Trophoblast cell (in vitro differentiated cells and primary cell): Measurements from ENCODE around the gene ZNF341.
A peak's percentile ranks its signal among the peaks of the same experiment; 100 is the strongest.

Experiments
- DNase-seq, 2 donors: peaks; one replicate each; pipeline ENCODE4 v3.0.0-alpha.2; 2016
- H2AFZ ChIP-seq: 2 replicates; pipeline ENCODE4 v1.6.1; 2013; ENCODE audit warnings: low read length, moderate library complexity, mild to moderate bottlenecking; ENCODE audit not compliant: insufficient read depth, poor library complexity
- H2AK5ac ChIP-seq: 2 replicates; pipeline ENCODE4 v1.6.1; 2013; ENCODE audit warnings: mild to moderate bottlenecking, low read length
- H2BK120ac ChIP-seq: 2 replicates; pipeline ENCODE4 v1.6.1; 2013; ENCODE audit warnings: low read length, mild to moderate bottlenecking, moderate library complexity; ENCODE audit not compliant: insufficient read depth, poor library complexity
- H2BK12ac ChIP-seq: 2 replicates; pipeline ENCODE4 v1.6.1; 2013; ENCODE audit warnings: mild to moderate bottlenecking, low read length, moderate library complexity
- H2BK5ac ChIP-seq: 2 replicates; pipeline ENCODE4 v1.6.1; 2013; ENCODE audit warnings: low read length, low read depth, moderate library complexity, mild to moderate bottlenecking; ENCODE audit not compliant: poor library complexity
- H3K14ac ChIP-seq: 2 replicates; pipeline ENCODE4 v1.6.1; 2013; ENCODE audit warnings: mild to moderate bottlenecking, low read length
- H3K18ac ChIP-seq: 2 replicates; pipeline ENCODE4 v1.6.1; 2013; ENCODE audit warnings: mild to moderate bottlenecking, low read length
- H3K23ac ChIP-seq: 2 replicates; pipeline ENCODE4 v1.6.1; 2013; ENCODE audit warnings: low read length
- H3K27ac ChIP-seq: 2 replicates; pipeline ENCODE4 v1.5.1; 2013; ENCODE audit warnings: low read depth, mild to moderate bottlenecking, inconsistent platforms, low read length, moderate library complexity
- H3K27me3 ChIP-seq: 2 replicates; pipeline ENCODE4 v1.6.1; 2013; ENCODE audit warnings: inconsistent platforms, mild to moderate bottlenecking, low read length, moderate library complexity; ENCODE audit not compliant: insufficient read depth
- H3K36me3 ChIP-seq, 2 experiments: 1 replicate in 1 of 2; 2 replicates in 1 of 2; pipeline ENCODE4 v1.6.1; 2013; ENCODE audit warnings: low read length in 2 of 2, mild to moderate bottlenecking in 2 of 2, moderate library complexity in 1 of 2; ENCODE audit not compliant: insufficient read depth in 2 of 2, control insufficient read depth in 1 of 2
- H3K4ac ChIP-seq: 2 replicates; pipeline ENCODE4 v1.6.1; 2013; ENCODE audit warnings: low read depth, mild to moderate bottlenecking, low read length, moderate library complexity
- H3K4me1 ChIP-seq, 2 experiments: 1 replicate in 1 of 2; 2 replicates in 1 of 2; pipeline ENCODE4 v1.6.1; 2013; ENCODE audit warnings: low read length in 2 of 2, mild to moderate bottlenecking in 2 of 2, moderate library complexity in 1 of 2; ENCODE audit not compliant: insufficient read depth in 2 of 2, control insufficient read depth in 1 of 2
- H3K4me2 ChIP-seq: 2 replicates; pipeline ENCODE4 v1.6.1; 2013; ENCODE audit warnings: inconsistent platforms, mild to moderate bottlenecking, low read length, moderate library complexity
- H3K4me3 ChIP-seq: 2 replicates; pipeline ENCODE4 v1.5.1; 2013; ENCODE audit warnings: mild to moderate bottlenecking, low read depth, low read length, inconsistent platforms
- H3K79me1 ChIP-seq: one replicate; pipeline ENCODE4 v1.6.1; 2013; ENCODE audit warnings: low read length
- H3K79me2 ChIP-seq: 2 replicates; pipeline ENCODE4 v1.6.1; 2013; ENCODE audit warnings: low read length, mild to moderate bottlenecking; ENCODE audit not compliant: control insufficient read depth, insufficient read depth, poor library complexity
- H3K9ac ChIP-seq: 2 replicates; pipeline ENCODE4 v1.6.1; 2013; ENCODE audit warnings: mild to moderate bottlenecking, low read length
- H3K9me3 ChIP-seq: 2 replicates; pipeline ENCODE4 v1.6.1; 2013; ENCODE audit warnings: low read depth, mild to moderate bottlenecking, control low read depth, inconsistent platforms, low read length; ENCODE audit not compliant: insufficient read depth
- H4K12ac ChIP-seq: 2 replicates; pipeline ENCODE4 v1.6.1; 2013; ENCODE audit warnings: low read depth, mild to moderate bottlenecking, low read length, moderate library complexity
- H4K8ac ChIP-seq: 2 replicates; pipeline ENCODE4 v1.6.1; 2013; ENCODE audit warnings: low read depth, mild to moderate bottlenecking, low read length, moderate library complexity
- H4K91ac ChIP-seq: one replicate; pipeline ENCODE4 v1.6.1; 2013; ENCODE audit warnings: low read depth, mild to moderate bottlenecking, low read length, moderate library complexity
- WGBS: extraction: QIAGEN DNeasy Blood & Tissue Kit; methylation state at CpG from one replicate; pipeline ENCODE4 v1.1.7; 2013; ENCODE audit warnings: missing lambda C conversion rate; ENCODE audit not compliant: insufficient read length, insufficient coverage; ENCODE audit errors: extremely low coverage; 5-methylcytosine and 5-hydroxymethylcytosine counted together

The ZNF341 gene

GRCh38 chr20:33728463-33728862 is 3.3 kb upstream of the ZNF341 start:
- no peak overlapping the region for H3K27ac ChIP-seq
- H3K79me2 ChIP-seq, result peaks cover 4% of the 10 kb centered on the region
- peak in 1 of 2 donors; percentile 13 for DNase-seq
- no peak overlapping the region for H4K91ac ChIP-seq
- H4K8ac ChIP-seq, result no peak overlapping the region
- no peak overlapping the region for H3K4me2 ChIP-seq
- H3K79me1 ChIP-seq, result peaks cover 12% of the 10 kb centered on the region
- H2AFZ ChIP-seq, result no peak overlapping the region
- H3K23ac ChIP-seq, result no peak overlapping the region
- H3K4me3 ChIP-seq, result no peak overlapping the region
- no peaks in the 10 kb centered on the region for H3K36me3 ChIP-seq
- H3K4ac ChIP-seq, result no peak overlapping the region
- H3K27me3 ChIP-seq, result no peaks in the 10 kb centered on the region
- H4K12ac ChIP-seq, result no peak overlapping the region
- peaks cover 5 to 12% of the 10 kb centered on the region in 2 experiments for H3K4me1 ChIP-seq
- WGBS, result no CpG with 5 or more reads among the region's 2 CpGs
- no peak overlapping the region for H2BK5ac ChIP-seq
- H2BK12ac ChIP-seq, result no peak overlapping the region
- H3K18ac ChIP-seq, result no peak overlapping the region
- no peak overlapping the region for H2BK120ac ChIP-seq
- no peak overlapping the region for H2AK5ac ChIP-seq
- H3K9ac ChIP-seq, result no peak overlapping the region
- no peak overlapping the region for H3K14ac ChIP-seq
- H3K9me3 ChIP-seq, result no peaks in the 10 kb centered on the region

GRCh38 chr20:33729101-33729500 is 2.7 kb upstream of the ZNF341 start:
- DNase-seq, result peak; percentile 63 to 89
- Histone ChIP-seq H3K27ac (no peak overlapping the region), H3K4me2 (peak overlapping the region; percentile 33), H4K8ac (no peak overlapping the region), H3K14ac (no peak overlapping the region), H4K12ac (no peak overlapping the region), H3K23ac (no peak overlapping the region), H2BK120ac (no peak overlapping the region), H3K4me3 (no peak overlapping the region), H3K4ac (no peak overlapping the region), H3K79me1 (peaks cover 13% of the 10 kb centered on the region), H3K9me3 (no peaks in the 10 kb centered on the region), H3K36me3 (no peaks in the 10 kb centered on the region), H2AK5ac (no peak overlapping the region), H2AFZ (no peak overlapping the region), H2BK12ac (no peak overlapping the region), H4K91ac (no peak overlapping the region), H3K27me3 (no peaks in the 10 kb centered on the region), H3K79me2 (peaks cover 4% of the 10 kb centered on the region), H2BK5ac (no peak overlapping the region), H3K9ac (no peak overlapping the region), H3K4me1 (peaks cover 7 to 16% of the 10 kb centered on the region in 2 experiments), H3K18ac (no peak overlapping the region)
- no CpG with 5 or more reads among the region's 4 CpGs for WGBS

GRCh38 chr20:33730946-33731692 is 677 bp upstream of the ZNF341 start:
- no peak overlapping the region for H3K9ac ChIP-seq
- H3K27ac ChIP-seq, result peak overlapping the region; percentile 95
- no peaks in the 10 kb centered on the region for H3K36me3 ChIP-seq
- peak overlapping the region; percentile 52 for H2BK12ac ChIP-seq
- peak overlapping the region; percentile 12 for H3K4ac ChIP-seq
- peak overlapping the region; percentile 78 for H4K8ac ChIP-seq
- peak overlapping the region; percentile 94 for H3K18ac ChIP-seq
- H4K12ac ChIP-seq, result peak overlapping the region; percentile 29
- peaks cover 4% of the 10 kb centered on the region for H3K79me2 ChIP-seq
- H2AFZ ChIP-seq, result peak overlapping the region; percentile 47
- H3K79me1 ChIP-seq, result peaks cover 16% of the 10 kb centered on the region
- peak overlapping the region; percentile 58 for H3K4me3 ChIP-seq
- no peak for DNase-seq
- no CpG with 5 or more reads among the region's 18 CpGs for WGBS
- H2BK5ac ChIP-seq, result no peak overlapping the region
- peaks cover 11 to 20% of the 10 kb centered on the region in 2 experiments for H3K4me1 ChIP-seq
- H3K23ac ChIP-seq, result no peak overlapping the region
- H3K14ac ChIP-seq, result peak overlapping the region; percentile 19
- H2AK5ac ChIP-seq, result peak overlapping the region; percentile 19
- H4K91ac ChIP-seq, result peak overlapping the region; percentile 87
- H3K9me3 ChIP-seq, result peaks cover 1% of the 10 kb centered on the region
- peak overlapping the region; percentile 92 for H2BK120ac ChIP-seq
- H3K4me2 ChIP-seq, result peak overlapping the region; percentile 70
- H3K27me3 ChIP-seq, result no peaks in the 10 kb centered on the region

- Histone ChIP-seq H3K4me2 (peak overlapping the region; percentile 70), H2BK5ac (peak overlapping the region; percentile 82), H3K79me1 (peaks cover 16% of the 10 kb centered on the region), H2AK5ac (peak overlapping the region; percentile 20), H2BK120ac (peak overlapping the region; percentile 89), H3K4me3 (peak overlapping the region; percentile 46), H3K18ac (peak overlapping the region; percentile 79), H4K91ac (peak overlapping the region; percentile 87), H3K79me2 (peaks cover 4% of the 10 kb centered on the region), H3K4ac (peak overlapping the region; percentile 18), H3K27ac (peak overlapping the region; percentile 95), H4K8ac (peak overlapping the region; percentile 77), H3K27me3 (no peaks in the 10 kb centered on the region), H3K9me3 (peaks cover 8% of the 10 kb centered on the region), H3K14ac (peak overlapping the region; percentile 16), H3K9ac (peak overlapping the region; percentile 1), H4K12ac (peak overlapping the region; percentile 24), H2AFZ (peak overlapping the region; percentile 52), H3K23ac (no peak overlapping the region), H2BK12ac (peak overlapping the region; percentile 2), H3K36me3 (peaks cover 0 to 3% of the 10 kb centered on the region in 2 experiments), H3K4me1 (peaks cover 11 to 20% of the 10 kb centered on the region in 2 experiments)
- no CpG with 5 or more reads among the region's 68 CpGs for WGBS
- DNase-seq, result peak; percentile 62 to 73
Measured at GRCh38 chr20:33732166-33732970, 572 bp downstream of the ZNF341 start.
